HG03025 (cell line): Measurements from ENCODE around the gene GARIN5A.
"Not testable (repeated sequence)": the region's sequence is repeated elsewhere in the genome, so short reads cannot be mapped to it uniquely, and the experiment has no call there.

Experiments
- ATAC-seq: cut with Tn5 transposase; IDR thresholded peaks from one replicate; pipeline ENCODE4 v1.9.1; 2021; ENCODE audit warnings: mild to moderate bottlenecking, moderate library complexity; ENCODE audit not compliant: unreplicated experiment, low FRiP score

The GARIN5A gene

GRCh38 chr19:50466706-50467039, 10.0 kb downstream of the GARIN5A start:
- ATAC-seq = no peak

- ATAC-seq = no peak
Measured at GRCh38 chr19:50465986-50466705, 10.5 kb downstream of the GARIN5A start.

GRCh38 chr19:50465000-50465399, 11.6 kb downstream of the GARIN5A start:
- no peak for ATAC-seq

- ATAC-seq = no peak
Measured at GRCh38 chr19:50464348-50464747, 12.3 kb downstream of the GARIN5A start.

GRCh38 chr19:50462970-50463369, 13.7 kb downstream of the GARIN5A start:
- ATAC-seq = no peak

GRCh38 chr19:50461066-50461875, 15.4 kb downstream of the GARIN5A start:
- ATAC-seq = no peak

- no peak for ATAC-seq
Measured at GRCh38 chr19:50460161-50460765, 16.4 kb downstream of the GARIN5A start.

- ATAC-seq = no peak
Measured at GRCh38 chr19:50459638-50460037, 17.0 kb downstream of the GARIN5A start.

GRCh38 chr19:50459067-50459456, 17.6 kb downstream of the GARIN5A start:
- no peak for ATAC-seq

- no peak for ATAC-seq
Measured at GRCh38 chr19:50458396-50459066, 18.1 kb downstream of the GARIN5A start.

- no peak for ATAC-seq
Measured at GRCh38 chr19:50457300-50457699, 19.3 kb downstream of the GARIN5A start.

GRCh38 chr19:50455992-50456391, 20.7 kb downstream of the GARIN5A start:
- ATAC-seq = no peak

GRCh38 chr19:50453243-50453642, 23.4 kb downstream of the GARIN5A start:
- ATAC-seq = no peak

- ATAC-seq = no peak
Measured at GRCh38 chr19:50451223-50451534, 25.5 kb downstream of the GARIN5A start.

- ATAC-seq = no peak
Measured at GRCh38 chr19:50450369-50451222, 26.1 kb downstream of the GARIN5A start.

- no peak for ATAC-seq
Measured at GRCh38 chr19:50449236-50449899, 27.3 kb downstream of the GARIN5A start.

- ATAC-seq = no peak
Measured at GRCh38 chr19:50447750-50448149, 28.9 kb downstream of the GARIN5A start.

GRCh38 chr19:50447053-50447452, 29.6 kb downstream of the GARIN5A start:
- ATAC-seq = no peak

GRCh38 chr19:50444059-50444458, 32.6 kb downstream of the GARIN5A start:
- no peak for ATAC-seq

- ATAC-seq = not testable (repeated sequence)
Measured at GRCh38 chr19:50439130-50439529, 37.5 kb downstream of the GARIN5A start.
